GM18511 (cell line): ENCODE results near the gene HLA-A.
"Not testable (repeated sequence)": the region's sequence is repeated elsewhere in the genome, so short reads cannot be mapped to it uniquely, and the experiment has no call there.

ENCODE experiments used
- ATAC-seq: cut with Tn5 transposase; IDR thresholded peaks from one replicate; pipeline ENCODE4 v1.9.1; 2021; ENCODE audit warnings: mild to moderate bottlenecking, moderate library complexity; ENCODE audit not compliant: unreplicated experiment

HLA-A gene

DNA sequence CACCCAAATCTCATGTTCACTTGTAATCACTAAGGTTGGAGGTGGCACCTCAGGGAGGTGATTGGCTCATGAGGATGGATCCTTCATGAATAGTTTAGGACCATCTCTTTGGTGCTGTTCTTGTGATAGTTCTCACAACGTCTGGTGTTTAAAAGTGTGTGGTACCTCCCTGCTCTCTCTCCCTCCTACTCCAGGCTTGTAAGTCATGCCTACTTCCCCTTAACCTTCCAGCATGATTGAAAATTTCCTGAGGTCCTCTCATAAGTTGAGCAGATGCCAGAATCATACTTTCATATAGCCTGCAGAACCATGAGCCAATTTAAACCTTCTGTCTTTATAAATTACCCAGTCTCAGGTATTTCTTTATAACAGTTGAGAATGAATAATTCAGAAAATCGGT lies 16.6 kb downstream of the HLA-A start:
- ATAC-seq = no peak

DNA sequence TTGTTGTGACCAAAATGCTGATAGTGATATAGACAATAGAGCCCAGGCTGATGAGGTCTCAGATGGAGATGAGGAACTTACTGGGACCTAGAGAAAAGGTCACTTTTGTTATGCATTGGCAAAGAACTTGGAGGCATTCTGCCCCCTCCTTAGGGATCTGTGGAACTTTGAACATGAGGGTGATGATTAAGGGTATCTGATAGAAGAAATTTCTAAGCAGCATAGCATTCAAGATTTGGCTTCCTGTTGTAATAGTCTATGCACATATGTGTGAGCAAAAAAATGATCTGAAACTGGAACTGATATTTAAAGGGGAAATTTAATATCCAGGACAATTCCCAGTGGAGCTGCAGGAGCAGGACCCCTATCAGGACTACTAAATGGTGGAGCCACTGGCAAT lies 17.1 kb downstream of the HLA-A start:
- ATAC-seq = no peak

DNA sequence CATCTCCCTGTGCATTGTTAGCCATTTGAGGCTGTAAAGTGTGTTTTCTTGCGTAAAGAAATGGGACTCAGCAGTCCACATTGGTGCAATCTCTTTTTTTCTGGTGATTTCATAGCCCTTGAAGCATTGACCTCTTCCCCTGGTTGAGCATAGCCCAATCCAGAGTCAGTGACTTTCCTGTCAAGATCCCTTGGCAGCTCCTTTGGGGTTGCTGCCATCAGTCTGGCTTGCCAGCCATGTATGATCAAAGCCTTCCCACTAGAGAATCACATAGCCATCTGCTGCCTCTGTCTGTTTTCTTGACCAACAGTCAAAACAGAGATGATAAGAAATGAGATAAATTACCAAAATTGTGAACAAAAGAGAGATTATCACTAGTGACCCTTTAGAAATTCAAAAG lies 19.6 kb downstream of the HLA-A start:
- ATAC-seq = no peak

DNA sequence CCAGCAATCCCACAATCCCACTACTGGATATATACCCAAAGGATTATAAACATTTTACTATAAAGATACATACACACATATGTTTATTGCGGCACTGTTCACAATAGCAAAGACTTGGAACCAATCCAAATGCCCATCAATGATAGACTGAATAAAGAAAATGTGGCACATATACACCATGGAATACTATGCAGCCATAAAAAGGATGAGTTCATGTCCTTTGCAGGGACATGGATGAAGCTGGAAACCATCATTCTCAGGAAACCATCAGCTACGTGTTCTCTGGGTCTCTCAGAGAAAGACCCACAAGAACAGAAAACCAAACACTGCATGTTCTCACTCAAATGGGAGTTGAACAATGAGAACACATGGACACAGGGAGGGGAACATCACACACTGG lies 21.4 kb downstream of the HLA-A start:
- not testable (repeated sequence) for ATAC-seq

- no peak for ATAC-seq
These were observed 22.2 kb downstream of the HLA-A start for GRCh38 chr6:29964518-29964886.

- peak; percentile 96 for ATAC-seq
These were observed 22.7 kb downstream of the HLA-A start for GRCh38 chr6:29964887-29965562.

DNA sequence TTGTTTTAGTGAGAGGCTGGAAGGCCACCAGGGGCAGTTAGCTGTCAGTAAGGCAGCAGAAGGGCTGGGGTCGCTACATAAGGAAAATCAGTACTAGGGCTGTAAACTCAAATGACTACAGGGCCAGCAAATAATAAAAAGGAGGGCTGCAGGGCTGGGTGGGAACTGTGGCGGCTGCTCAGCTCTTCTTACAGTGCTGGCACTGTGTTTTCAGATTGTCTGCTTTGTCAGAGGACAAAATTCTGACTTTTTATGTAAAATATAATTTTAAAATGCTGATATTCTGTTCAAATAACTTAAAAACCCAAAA lies 23.2 kb downstream of the HLA-A start:
- no peak for ATAC-seq

DNA sequence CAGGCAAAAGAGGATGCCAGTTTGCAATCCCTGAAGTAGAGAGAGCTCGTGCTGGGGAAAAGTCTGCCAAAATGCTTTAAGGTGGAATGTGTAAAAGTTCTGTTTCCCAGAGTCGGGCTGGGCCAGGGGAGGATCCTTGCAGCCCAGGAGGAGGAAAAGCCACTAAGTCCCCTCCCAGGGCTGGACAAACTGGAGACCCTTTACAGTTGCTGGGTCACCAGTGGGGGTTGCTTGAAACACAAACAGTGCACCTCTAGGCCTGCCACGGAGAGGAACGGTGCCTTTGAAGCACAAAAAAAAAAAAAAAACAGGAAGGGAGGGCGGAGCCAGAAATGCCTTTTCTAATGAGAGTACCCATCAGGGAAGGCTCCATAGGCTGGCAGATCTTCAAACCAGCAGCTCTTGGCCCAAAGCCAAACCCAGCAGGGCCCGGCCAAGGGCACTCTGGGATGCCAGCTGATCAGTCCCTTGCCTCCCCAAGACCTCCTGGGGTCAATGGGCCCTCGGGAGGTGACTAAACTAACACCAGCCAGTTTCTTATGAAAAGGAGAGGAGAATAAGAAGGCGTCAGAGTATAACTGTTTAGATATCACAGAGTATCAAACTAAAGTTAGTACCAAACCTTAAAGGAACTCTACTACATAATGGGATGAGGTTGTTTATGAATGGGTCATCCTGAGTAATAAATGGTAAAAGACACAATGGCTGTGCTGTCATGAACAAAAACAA lies 23.7 kb downstream of the HLA-A start:
- no peak for ATAC-seq

- ATAC-seq = no peak
These were observed 25.2 kb downstream of the HLA-A start for GRCh38 chr6:29967379-29968010.

DNA sequence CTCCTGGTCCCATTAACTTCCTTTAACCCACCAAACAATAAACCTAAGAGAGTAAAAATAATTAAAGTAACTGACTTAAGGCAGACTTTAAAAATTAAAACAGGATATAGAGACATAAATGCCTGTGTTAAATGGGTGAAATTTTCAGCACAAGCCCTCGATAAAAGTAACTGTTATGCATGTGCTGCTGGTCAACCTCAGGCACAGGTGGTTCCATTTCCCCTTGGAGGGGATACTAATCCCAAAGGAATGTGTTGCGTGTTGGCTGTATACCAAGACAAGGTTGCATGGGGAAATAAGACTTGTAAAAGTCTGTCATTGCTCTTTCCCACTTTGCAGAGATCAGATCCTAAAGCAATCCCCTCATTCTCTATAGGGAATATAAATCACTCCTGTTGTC lies 25.8 kb downstream of the HLA-A start:
- ATAC-seq = no peak

DNA sequence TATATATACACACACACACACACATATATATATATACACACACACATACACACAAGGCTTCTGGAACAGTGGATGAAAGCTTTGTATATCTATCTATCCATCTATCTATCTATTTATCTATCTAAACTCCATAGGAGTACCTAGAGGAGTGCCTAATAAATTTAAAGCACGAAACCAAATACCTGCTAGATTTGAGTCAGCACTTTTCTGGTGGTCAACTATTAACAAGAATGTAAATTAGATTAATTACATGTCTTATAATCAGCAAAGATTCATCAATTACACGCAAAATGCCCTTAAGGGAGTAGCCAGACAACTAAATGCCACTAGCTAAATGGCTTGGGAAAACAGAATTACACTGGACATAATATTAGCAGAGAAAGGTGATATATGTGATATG lies 26.6 kb downstream of the HLA-A start:
- no peak for ATAC-seq

GRCh38 chr6:29970711-29971110 lies 28.4 kb downstream of the HLA-A start:
- ATAC-seq = no peak

DNA sequence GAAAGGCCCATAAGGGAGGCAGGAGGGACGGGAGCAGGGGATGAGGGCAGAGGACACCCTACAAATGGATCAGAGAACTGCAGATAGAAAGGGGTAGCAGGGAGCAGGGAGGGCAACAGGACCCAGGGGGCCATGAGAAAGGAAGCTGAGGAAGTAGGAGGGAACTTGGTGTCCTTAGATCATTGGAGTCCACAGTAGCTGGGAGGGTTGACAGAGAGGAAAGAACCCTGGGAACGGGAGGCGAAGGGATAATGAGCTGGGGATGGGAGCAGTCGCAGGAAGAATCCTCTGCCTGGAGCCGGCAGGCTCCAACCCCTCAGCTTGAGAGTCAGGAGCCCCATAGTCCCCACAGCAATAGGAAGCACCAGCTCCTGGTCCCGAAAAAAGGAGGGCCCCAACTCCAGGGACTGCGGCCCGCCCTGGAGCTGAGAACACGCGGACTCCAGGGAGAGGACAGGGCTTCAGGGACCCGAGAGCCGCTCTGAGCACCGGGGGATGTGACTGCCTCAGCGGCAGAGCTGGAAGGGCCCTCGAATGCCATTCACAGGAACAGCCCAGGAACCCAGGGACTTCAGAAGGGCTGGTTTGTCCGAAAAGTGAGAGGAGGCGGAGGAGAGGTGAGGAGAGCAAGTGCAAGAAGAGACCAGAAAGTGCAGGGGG lies 32.7 kb downstream of the HLA-A start:
- ATAC-seq = no peak

DNA sequence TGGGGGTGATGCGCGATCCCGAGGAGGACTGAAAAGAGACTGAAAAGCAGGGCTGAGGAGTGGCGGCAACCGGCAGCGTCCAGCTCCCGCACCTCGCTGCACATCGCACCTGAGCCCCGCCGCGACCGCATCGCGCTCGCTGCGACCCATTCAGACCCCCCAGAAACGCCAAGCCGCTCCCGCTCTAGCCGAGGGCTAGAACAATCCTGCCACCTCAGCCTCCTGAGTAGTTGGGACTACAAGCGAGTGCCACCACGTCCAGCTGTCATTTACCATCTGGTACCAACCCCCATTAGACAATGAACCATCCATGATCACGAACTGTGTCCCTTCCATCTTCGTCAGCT lies 33.2 kb downstream of the HLA-A start:
- no peak for ATAC-seq

DNA sequence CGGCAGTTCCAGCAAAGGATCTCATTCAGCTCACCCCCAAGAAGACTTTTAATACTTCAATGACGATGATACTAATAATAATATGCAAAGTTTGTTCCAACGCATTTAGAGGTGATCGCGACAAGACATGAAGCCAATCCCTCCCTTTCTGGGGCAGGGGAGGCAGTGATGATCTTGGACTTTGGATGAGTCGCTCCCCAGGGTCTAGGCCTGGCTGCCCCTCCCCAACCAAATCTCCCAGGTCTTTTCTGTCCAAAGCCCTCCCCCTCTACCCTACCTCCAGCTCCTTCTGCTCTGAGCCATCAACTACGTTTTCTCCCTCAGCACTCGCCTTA lies 33.9 kb downstream of the HLA-A start:
- ATAC-seq = no peak

DNA sequence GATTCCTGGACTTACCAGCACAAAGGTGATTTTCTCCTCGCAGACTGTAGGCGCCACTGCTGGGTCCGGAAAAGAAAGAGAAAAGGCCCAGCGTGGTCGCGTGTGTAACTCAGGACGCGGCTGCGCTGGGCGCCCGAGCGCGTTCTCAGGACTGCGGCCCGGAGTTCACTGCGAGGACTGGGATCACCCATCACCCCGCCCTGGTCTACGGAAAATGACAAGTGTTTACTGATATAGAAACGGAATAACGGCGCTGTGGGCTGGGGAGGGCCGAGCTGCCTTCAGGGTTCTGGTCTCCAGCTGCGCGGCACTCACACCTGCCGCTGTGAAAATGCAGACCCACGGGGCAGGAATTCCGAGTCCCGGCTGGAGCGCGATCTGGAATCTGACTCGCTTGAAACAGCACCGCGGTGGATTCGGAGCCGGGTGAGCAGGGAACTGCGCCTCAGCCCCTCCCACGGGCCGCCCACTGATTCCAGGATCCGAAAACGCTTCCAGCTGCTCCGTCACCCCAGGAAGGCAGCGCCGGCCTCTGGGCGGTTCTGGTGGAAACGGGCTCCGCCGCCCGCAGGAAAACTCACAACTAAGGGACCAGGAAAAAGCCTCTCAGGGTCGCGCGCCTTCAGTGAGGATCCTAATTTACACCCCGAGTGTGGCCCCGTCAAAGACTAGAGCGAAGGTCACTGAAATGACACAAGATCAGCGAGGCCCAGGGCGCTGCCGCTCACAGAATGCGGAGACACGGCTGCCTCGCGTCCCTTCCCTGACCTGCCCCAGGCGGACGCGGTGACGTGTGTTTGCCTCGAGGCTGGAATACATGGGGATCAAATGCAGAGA lies 34.5 kb downstream of the HLA-A start:
- ATAC-seq = peak; percentile 86

DNA sequence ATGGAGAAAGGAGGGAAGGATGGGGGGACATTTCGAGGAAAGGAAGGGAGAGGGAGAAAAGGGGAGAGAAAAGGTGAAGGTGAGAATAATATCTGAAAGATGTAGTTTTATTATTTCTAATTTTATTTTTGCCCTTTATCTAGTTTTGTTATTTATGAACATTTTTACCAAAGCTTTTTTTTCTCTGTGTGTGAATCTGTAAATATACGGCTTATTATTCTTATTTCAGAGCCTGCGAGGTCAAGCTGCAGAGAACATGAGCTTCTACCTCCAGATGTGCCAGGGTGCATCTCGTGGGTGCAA lies 35.0 kb downstream of the HLA-A start:
- ATAC-seq = no peak

- ATAC-seq = not testable (repeated sequence)
These were observed 37.7 kb downstream of the HLA-A start for GRCh38 chr6:29980013-29980412.

DNA sequence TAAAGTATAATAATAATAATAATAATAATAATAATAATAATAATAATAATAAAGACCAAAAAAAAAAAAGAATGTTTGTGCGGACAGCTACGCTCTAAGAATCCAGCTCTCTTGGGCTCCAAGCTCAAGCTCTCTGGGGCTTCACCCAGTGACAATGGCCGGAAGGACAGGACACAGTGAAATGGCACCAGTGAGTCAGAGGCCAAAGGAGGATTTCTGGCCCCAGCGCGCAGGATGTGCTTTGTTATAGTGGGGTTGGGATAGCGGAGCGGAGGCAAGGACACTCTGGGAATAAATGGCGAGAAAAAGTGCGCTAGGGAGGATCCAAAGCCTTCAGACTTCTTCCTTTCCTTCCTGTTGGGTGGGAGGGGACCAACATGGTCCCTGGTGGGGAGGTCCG lies 38.2 kb downstream of the HLA-A start:
- no peak for ATAC-seq

- no peak for ATAC-seq
These were observed 39.0 kb downstream of the HLA-A start for GRCh38 chr6:29981211-29981812.

GRCh38 chr6:29982097-29982496 lies 39.8 kb downstream of the HLA-A start:
- no peak for ATAC-seq
